ENCODE measurements around the gene AK4.

The AK4 gene

DNA sequence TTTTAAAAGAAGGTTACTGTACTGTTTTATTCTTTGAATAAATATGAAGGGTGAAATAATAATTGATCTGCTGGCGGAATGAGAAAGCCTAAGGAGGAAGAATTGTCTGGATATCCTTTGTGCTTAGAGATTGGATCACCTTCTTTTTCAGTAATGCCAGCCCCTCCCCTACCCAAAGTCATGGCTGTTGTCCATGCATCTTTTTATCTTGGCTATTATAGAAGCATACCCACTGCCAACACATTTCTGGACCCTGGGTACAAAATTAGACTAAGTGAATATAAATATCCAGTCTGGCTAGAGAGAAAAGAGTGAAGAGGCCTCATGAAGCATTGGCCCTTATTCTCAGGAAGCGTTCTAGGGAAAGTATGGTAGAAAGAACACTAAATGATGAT, 28.1 kb downstream of the AK4 start:
- no peak for DNase-seq (ENCODE audit: low read depth, low spot score)

DNA sequence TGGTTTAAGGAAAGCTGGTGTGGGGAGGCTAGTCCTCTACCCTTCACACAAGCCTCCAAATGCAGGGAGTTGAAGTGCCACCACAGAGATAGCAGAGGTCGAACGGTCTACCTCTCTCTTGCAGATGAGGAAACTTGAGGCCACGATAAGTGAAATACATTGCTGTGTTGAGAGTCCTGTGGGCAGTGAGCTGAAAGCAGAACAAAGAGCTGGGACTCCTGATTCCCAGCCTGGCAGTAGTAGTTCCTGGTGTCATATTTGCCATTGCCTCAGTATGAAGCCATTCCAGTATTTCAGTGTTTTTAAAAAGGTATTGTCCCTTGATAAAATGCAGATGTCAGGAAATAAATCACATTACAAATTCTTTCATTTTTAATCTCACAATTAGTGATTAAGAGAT, 28.6 kb downstream of the AK4 start:
- DNase-seq (ENCODE audit: low read depth, low spot score) = no peak

DNA sequence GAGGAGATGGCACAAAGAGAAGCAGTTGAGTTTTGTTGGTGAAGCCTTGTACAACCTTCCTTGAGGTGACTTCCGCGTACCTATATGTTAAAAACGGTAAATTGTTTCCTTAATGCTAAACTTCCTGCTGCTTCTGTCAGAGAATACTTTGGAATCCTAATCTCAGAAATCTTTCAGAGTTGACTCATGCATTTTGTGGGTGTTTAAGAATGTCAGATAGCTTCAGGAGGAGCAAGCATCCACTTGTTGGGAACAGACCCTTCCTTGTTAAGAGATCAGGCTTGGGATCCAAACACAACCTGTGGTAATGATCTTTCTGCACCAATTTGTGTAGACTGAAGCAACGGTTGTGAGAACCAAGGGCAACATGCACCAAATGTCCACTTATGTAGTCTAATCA, 29.5 kb downstream of the AK4 start:
- DNase-seq (ENCODE audit: low read depth, low spot score) = no peak

DNA sequence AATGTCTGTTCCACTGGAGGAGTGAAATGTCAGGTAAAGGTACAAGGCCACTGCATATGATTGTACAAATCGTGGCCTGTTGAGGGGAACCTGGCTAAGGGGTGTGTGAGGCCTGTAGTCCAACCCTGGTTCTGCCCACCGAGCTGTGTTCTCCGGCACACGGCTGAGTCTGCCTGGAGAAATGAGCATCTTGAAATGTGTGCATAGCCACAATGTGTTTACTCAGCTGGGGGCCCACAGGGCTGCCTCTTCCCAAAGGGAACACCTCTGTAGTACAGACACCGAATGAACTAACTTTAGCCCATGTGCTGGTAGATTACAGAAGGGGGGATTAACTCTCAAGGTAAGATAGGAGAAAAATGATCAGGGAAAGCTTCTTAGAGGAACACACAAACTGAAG, 30.2 kb downstream of the AK4 start:
- DNase-seq (ENCODE audit: low read depth, low spot score) = no peak

DNA sequence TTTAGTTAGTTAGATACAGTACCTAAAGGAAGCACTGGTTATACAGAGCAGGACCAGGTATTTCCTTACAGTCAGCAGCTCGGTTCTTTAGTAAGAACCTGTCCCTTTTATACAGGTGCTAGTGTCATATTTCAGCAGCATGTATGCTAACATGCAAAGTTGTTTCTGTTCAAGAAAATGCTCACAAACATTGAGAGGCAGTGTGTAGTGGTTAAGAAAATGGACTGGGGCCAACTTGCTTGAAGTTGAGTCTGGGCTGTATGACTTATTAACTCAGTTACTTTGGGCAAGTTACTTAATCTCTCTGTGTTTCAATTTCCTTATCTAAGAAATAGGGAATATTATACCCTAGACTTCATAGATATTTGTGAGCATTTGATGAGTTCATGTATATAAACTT, 31.1 kb downstream of the AK4 start:
- DNase-seq (ENCODE audit: low read depth, low spot score) = no peak

DNA sequence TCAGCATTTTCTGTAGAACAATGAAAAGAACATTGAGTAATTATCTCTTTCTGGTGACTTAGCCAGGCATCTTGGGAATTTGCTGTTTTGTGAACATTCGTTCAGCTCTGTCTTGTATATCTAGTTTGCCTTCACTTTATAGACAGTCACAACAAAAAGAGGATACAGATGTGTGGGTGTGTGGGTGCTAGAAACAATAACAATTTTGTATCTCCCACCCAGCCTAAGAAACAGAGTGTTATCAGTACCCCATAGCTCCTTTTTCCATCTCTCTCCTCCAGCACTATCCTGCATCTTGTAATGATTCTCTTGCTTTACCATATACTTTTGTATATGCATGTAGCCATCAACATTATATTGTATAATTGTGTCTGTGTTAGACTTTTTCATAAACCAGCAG, 33.0 kb downstream of the AK4 start:
- no peak for DNase-seq (ENCODE audit: low read depth, low spot score)

DNA sequence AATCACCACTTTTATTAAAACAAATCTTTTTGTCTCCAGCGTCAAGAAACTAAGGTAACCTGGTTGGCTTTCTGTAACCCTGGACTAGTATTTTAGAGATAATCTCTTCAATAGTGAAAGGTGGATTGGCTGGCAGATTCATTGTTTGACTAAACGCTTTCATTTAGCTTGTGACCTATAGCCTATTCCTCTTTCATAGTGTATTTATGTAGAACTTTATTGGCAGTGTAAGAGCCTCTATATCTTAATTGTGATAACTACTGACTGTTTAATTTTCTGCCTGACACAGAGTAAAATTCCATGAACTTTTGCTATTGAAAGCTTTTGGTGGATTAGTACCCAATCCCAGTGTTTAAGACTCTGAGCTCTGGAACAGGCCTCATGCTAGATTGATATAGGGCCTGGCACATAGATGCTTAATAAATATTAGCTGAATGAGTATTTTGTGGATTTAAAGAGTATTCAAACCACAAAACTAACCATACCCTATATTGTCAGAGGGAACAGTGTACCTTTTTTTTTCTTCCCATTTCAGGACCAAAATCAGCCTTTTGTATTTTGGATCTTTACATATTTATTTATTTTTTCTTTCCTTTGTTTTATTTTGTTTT, 34.8 kb downstream of the AK4 start:
- no peak for DNase-seq (ENCODE audit: low read depth, low spot score)

DNA sequence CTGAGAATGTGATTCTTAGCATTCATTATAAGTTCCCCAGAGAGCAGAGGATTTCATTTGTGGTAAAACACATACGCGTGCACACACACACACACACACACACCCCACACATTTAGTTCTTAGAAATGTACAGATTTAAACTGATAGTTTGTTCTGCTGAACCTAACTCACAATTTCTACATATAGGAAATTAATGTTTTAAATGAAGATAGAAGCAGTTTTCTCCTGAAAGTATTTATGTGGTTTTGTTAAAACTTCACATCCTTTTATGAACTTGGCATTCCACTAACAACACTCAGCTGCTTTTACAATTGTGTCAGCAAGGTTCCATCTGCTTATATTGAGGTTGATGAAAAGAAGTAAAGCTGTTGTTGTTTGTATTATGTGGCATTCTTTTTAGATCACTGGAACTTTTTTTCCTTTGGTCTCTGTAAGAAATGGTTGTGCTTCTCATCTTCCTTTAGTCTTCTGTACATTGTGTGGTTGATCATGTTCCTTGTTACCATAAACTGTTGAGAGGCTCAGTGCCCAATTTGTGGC, 41.6 kb downstream of the AK4 start:
- no peak for DNase-seq (ENCODE audit: low read depth, low spot score)

DNA sequence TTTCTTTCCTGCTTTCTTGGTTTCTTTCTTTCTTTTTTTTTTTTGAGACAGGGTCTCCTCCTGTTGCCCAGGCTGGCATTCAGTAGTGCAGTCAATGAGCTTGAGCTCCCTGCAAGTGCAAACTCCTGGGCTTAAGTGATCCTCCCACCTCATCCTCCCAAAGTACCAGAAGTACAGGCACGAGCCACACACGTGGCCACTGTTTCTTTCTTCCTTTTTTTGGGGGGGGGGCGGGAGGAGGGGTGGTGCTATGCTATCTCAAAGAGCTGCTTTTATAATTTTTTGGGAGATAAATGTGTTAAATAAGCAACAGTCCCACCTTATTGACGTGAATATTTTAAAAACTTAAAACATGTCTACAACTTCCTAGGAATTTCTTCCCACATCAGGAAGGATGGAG, 42.2 kb downstream of the AK4 start:
- no peak for DNase-seq (ENCODE audit: low read depth, low spot score)

DNA sequence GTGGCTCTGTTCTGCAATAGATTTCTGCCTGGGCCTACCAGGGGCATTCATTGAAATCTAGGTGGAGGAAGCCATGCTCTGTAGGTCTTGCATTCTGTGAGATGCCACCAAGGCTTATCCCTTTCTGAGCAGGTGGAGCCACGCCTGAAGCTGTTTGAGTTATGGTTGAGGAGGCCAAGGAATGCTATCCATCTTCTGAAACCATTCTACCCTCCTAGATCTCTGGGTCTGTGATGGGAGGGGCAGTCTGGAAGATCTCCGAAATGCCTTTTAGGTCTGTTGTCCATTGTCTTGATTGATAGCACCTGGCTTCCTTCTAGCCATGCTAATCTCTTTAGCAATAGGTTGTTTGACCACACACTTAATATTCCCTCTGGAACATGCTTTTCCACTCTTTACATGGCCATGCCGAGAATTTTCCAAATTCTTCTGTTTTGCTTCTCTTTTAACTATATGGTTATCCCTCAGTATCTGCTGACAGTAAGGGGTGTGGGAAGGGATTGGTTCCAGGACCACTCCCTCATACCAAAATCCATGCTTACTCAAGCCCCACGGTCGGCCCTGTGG, 45.2 kb downstream of the AK4 start:
- DNase-seq (ENCODE audit: low read depth, low spot score) = no peak

DNA sequence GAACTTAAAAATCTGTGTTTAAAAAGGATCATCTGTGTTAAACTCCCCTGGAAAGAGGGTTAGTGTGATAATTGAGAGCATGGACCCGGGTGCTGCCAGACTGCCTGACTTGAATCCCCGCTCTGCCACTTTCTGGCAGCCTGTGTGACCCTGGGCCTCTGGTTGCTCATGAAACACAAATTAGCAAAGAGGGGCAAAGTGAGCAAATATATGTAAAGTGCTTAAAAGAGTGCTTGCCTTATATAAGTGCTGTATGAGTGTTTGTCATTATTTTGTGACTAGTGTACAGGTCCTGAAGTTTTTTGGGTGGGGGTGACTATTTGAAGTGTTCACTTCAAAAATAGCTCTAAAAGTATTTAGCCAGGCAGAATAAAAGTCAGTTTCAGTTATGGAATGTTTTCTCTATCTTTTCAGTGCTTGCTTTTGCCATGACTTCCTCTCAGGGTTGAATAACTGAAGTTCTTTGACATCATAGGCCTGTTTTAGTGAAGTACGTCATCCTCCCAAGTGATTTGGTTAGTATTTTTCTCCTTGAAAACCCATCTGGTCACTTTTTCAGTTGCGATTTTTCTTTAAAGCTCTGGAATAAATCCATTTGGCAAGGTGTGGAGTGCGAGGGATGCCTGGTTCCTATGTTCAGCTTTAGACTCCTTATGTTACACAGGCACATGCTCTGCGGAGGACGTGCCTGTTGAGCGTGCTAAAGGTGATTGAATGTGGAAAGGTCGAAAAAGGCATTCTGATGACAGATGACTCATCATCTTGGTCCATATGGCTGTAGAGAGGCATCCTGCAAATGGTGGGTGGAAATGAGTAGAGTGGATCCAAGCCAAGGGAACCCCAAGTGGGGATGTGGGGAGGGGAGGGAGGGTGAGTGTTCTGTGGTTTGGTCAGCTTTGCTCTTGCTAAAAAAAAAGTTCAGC, 47.8 kb downstream of the AK4 start:
- DNase-seq (ENCODE audit: low read depth, low spot score) = no peak

DNA sequence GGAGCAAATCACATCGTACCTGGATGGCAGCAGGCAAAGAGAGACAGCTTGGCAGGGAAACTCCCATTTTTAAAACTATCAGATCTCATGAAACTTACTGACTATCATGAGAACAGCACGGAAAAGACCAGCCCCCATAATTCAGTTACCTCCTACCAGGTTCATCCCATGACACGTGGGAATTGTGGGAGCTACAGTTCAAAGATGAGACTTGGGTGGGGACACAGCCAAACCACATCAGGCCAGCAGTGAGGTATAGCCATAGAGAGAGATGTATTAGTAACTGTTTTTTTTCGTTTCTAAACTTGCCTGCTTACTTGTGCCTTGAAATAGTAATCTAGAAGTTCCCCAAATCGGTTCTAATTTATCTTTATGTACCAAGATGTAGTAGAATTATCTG, 48.9 kb downstream of the AK4 start:
- DNase-seq (ENCODE audit: low read depth, low spot score) = no peak

DNA sequence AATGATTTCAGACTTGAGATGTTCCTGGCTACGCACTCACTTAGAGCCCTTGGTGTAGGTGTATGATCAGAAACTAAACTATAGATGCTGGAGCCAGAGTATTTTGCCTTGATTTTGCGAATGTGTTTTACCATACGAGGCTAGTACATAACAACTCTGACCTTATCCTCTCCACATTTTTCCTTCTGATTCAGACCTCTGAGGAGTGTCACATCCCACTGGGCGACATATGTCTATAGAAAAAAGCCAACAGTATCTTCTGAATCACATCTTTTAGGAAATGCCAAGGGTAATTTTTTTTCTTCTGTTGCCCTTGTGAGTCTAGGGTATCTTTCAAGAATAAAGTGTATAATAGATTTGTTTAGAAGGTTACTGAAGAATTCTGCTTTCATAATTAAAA, 49.6 kb downstream of the AK4 start:
- DNase-seq (ENCODE audit: low read depth, low spot score) = no peak

DNA sequence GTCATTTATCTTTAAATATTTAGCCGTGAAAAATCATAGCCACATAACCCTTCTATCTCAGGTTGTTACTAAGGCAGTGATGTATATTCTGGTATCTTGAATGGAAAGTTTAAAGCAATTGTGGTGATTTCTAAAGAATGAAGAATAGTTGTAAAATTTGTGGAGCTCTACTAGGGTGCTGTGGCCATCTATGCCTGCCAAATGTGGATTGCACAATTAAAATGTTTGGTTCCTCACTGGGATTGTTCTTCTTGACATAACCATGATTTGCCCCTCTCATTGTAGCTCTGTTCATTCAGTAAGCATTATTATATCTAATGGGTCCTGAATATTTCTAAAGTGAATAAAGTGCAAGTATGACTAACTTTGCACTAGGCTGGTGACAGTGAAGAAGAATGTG, 50.1 kb downstream of the AK4 start:
- DNase-seq (ENCODE audit: low read depth, low spot score) = no peak

DNA sequence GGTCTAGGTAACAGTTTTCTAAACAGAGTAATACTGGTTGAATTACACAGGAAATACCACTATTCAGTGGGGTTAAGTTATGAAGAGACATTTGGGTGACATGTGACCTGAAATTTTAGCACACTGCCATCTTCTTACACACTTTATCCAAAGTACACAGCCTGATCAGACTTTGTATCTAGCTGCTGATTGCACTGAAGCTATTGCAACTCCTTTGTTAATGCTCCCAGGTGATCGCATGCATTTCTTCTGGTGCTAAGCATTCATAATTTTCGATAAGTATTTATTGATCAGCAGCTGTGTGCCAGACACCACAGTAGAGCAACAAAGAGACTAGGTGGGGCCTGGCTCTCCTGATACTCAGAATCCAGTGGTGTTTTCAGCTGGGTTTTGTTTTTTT, 52.4 kb downstream of the AK4 start:
- DNase-seq (ENCODE audit: low read depth, low spot score) = no peak

DNA sequence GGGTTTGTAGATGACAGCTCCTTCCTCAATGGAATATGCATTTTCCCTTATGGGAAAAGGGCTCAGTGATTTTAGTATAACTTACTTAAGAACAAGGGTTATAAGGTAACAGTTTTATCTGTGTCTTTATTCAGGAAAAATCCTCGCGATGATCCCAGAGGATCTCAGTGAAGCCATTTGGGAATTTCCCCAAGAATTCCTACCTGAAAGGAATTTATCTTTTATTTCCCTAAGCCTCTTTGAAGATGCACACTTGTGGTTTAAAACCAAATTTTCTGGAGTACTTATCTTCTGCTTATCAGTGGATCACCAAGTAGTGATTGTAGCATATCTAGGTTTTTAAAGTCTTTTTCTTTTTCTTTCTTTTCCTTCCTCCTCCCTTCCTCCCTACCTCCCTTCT, 58.8 kb downstream of the AK4 start:
- no peak for DNase-seq (ENCODE audit: low read depth, low spot score)

DNA sequence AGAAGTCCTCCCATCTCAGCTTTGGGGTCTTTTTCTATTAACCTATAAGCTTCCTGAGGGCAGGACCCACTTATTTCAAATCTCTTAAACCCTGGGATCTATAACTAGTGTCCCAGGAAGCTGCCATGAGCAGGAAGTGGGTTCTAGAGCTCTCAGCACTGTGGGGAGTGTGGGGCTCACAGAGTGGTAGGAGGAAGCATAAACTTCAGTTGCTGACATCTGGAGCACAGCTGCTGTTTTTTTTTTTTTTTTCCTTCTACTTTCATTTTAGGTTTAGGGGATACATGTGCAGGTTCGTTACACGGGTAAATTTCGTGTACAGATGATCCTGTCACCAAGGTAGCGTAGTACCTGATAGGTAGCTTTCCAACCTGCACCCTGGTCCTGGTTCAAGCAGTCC, 59.3 kb downstream of the AK4 start:
- no peak for DNase-seq (ENCODE audit: low read depth, low spot score)

DNA sequence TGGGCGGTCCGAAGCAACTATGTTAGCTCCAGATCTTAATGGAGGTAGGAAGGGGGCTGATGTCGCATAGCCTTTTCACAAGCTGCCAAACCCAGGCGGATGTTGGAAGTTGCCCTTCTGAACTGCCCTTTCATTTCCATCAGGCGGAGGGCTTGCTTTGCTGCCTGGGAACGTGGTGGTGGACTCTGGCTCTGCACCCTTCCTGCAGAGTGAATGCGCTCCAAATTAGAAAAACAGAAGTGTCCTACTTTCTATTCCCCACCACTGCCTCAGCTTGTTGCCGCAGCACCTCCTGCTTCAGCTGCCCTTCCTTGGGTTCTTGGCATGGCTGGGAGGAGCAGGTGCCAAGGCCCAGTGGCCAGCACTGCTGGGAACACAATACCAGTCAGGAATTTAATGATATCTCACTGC, 60.6 kb downstream of the AK4 start:
- no peak for DNase-seq (ENCODE audit: low read depth, low spot score)

DNA sequence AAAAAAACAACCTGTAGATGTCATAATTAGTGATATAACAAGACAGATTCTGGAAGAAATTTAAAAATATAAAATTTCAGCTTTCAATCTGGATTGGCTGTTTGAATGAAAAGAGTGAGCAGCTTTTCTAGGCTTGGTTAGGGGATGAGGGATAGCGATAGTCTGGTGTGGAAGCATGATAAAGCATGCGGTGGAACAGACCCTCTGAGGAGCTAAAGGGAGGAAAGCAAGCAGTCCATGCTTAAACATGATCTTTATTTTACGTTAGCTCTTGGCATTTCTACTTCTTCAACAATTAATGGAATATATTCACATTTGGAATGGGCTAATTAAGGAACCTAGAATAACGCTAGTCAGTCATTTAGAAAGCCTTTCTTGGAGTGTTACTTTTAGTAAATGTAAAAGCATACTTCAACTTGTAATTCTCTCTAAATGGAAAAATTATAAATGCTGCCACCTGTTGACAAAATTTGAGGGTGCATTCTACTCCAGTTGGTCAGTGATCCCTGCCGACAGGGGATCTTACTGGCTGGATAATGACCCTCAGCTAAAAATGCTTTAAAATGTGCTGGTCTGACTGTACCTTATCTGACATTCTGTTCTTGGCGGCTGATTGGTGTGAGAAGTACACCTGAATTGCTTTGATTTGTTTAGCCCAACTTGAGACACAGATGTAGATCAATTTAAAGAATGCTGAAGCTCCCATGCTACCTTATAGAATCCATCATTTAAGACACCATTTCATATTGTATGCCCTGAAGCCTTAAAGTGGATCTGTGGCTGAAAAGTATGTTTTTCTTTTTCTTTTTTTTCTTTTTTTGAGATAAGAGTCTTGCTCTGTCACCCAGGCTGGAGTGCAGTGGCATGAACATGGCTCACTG, 61.2 kb downstream of the AK4 start:
- DNase-seq (ENCODE audit: low read depth, low spot score) = no peak

DNA sequence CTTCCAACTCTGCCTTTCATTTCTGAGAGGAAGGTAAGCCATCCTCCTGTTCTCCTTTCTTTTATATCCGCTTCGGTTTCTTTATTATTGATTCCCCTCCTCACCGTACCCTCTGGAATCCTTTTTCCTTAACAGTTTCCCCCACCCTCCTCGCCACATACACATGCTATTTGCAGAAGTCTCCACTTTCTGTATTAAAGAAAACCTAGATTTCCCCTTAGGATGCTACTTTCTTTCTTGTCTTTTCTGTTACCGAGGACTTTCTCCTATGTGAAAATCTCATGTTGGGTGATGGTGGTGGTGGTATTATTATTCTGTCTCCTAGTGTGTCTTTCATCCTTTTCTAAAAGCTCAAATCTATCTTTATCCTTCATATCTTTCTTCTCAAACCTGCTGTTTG, 62.3 kb downstream of the AK4 start:
- no peak for DNase-seq (ENCODE audit: low read depth, low spot score)

DNA sequence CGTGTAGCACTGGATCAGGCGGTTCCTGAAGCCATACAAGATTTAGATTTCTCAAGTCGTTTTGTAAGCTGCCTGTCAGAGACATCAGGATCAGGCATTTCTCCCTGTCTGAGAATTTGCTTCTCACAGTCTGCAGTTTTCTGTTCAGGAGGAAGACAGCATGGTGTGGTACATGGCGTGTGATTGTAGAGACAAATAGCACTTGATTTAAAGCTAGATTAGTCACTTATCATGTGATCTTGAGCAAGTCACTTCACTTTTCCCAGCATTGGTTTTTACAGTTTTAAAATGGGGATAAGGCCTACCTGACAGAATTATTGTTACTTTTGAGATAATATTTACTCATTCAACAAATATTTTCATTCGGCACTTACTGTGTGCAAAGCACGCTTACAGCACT, 63.3 kb downstream of the AK4 start:
- DNase-seq (ENCODE audit: low read depth, low spot score) = no peak

All from activated CD4-positive, CD25-positive, alpha-beta regulatory T cell treated with anti-CD3 and anti-CD28 coated beads, Interleukin-2, amount 50 U/mL, for 16 hours (primary cell).